Upper lobe of left lung (tissue), 4 donors: ENCODE measurements around the gene HTR2B.

ENCODE experiments used
- CTCF ChIP-seq, 6 experiments: fragments of 450-650 bp in 4 of 6; fragments of 200-600 bp in 2 of 6; sonication (generic) in 2 of 6; IDR thresholded peaks; one replicate each; pipeline ENCODE4 v1.5.1; 2016 to 2019; ENCODE audit warnings: antibody characterized with exemption in 6 of 6
- EP300 ChIP-seq, 4 donors: sonication (generic); formaldehyde crosslinking; IDR thresholded peaks; one replicate each; pipeline ENCODE4 v1.5.1; 2017; ENCODE audit warnings: antibody characterized with exemption in 4 of 4, control low read depth in 2 of 4
- POLR2A ChIP-seq, 4 donors: fragments of 450-650 bp; IDR thresholded peaks; one replicate each; pipeline ENCODE4 v1.5.1; 2016 to 2017; ENCODE audit warnings: antibody characterized with exemption in 4 of 4, mild to moderate bottlenecking in 2 of 4
- POLR2AphosphoS5 ChIP-seq, 2 donors: sonication (generic); formaldehyde crosslinking; IDR thresholded peaks; one replicate each; pipeline ENCODE4 v1.5.1; 2017; ENCODE audit warnings: antibody characterized with exemption in 2 of 2

- TF ChIP-seq POLR2A (IDR thresholded peaks at IDR 0.05) (no peak), CTCF (IDR thresholded peaks at IDR 0.05) (no peak), POLR2AphosphoS5 (IDR thresholded peaks at IDR 0.05) (no peak), EP300 (IDR thresholded peaks at IDR 0.05) (no peak)
These were observed 1.3 kb upstream of the HTR2B start for GRCh38 chr2:231126123-231126522.
